NCI-H2196 (cell line): ENCODE results near the gene PRKN.
"Not testable (repeated sequence)": the region's sequence is repeated elsewhere in the genome, so short reads cannot be mapped to it uniquely, and the experiment has no call there.

Experiments used
- DNase-seq: peaks from one replicate; lab custom pipeline; 2025; ENCODE audit not compliant: unreplicated experiment; lab: John Stamatoyannopoulos, UW

PRKN gene

GRCh38 chr6:161536224-161536630 lies 1191.3 kb downstream of the PRKN start:
- no peak for DNase-seq

GRCh38 chr6:161534264-161534873 lies 1193.2 kb downstream of the PRKN start:
- no peak for DNase-seq

- DNase-seq: no peak
Measured at GRCh38 chr6:161533266-161533665, 1194.3 kb downstream of the PRKN start.

- no peak for DNase-seq
Measured at GRCh38 chr6:161532536-161532935, 1195.0 kb downstream of the PRKN start.

GRCh38 chr6:161526794-161527193 lies 1200.8 kb downstream of the PRKN start:
- DNase-seq: no peak

GRCh38 chr6:161523362-161523761 lies 1204.2 kb downstream of the PRKN start:
- DNase-seq: no peak

- no peak for DNase-seq
Measured at GRCh38 chr6:161522276-161522675, 1205.3 kb downstream of the PRKN start.

- no peak for DNase-seq
Measured at GRCh38 chr6:161511447-161512095, 1216.0 kb downstream of the PRKN start.

GRCh38 chr6:161508341-161508740 lies 1219.2 kb downstream of the PRKN start:
- no peak for DNase-seq

GRCh38 chr6:161507375-161507774 lies 1220.2 kb downstream of the PRKN start:
- DNase-seq: no peak

GRCh38 chr6:161503570-161503969 lies 1224.0 kb downstream of the PRKN start:
- no peak for DNase-seq

GRCh38 chr6:161498881-161499280 lies 1228.7 kb downstream of the PRKN start:
- DNase-seq: no peak

- DNase-seq: no peak
Measured at GRCh38 chr6:161498359-161498758, 1229.2 kb downstream of the PRKN start.

- no peak for DNase-seq
Measured at GRCh38 chr6:161496941-161497340, 1230.6 kb downstream of the PRKN start.

GRCh38 chr6:161496271-161496670 lies 1231.3 kb downstream of the PRKN start:
- DNase-seq: not testable (repeated sequence)

- no peak for DNase-seq
Measured at GRCh38 chr6:161494566-161494965, 1233.0 kb downstream of the PRKN start.

- no peak for DNase-seq
Measured at GRCh38 chr6:161493576-161494118, 1233.9 kb downstream of the PRKN start.

- no peak for DNase-seq
Measured at GRCh38 chr6:161489626-161490306, 1237.8 kb downstream of the PRKN start.

GRCh38 chr6:161487694-161488093 lies 1239.9 kb downstream of the PRKN start:
- no peak for DNase-seq

GRCh38 chr6:161487217-161487531 lies 1240.4 kb downstream of the PRKN start:
- no peak for DNase-seq

GRCh38 chr6:161486361-161487216 lies 1241.0 kb downstream of the PRKN start:
- no peak for DNase-seq
